Raji (cell line): Measurements from ENCODE around the gene MAIP1.

Source experiments
- POLR2A ChIP-seq: IDR thresholded peaks from 2 replicates; pipeline ENCODE4 v1.6.1; 2011; ENCODE audit warnings: low read depth, low read length, control low read depth; ENCODE audit not compliant: insufficient read depth

The MAIP1 gene

DNA sequence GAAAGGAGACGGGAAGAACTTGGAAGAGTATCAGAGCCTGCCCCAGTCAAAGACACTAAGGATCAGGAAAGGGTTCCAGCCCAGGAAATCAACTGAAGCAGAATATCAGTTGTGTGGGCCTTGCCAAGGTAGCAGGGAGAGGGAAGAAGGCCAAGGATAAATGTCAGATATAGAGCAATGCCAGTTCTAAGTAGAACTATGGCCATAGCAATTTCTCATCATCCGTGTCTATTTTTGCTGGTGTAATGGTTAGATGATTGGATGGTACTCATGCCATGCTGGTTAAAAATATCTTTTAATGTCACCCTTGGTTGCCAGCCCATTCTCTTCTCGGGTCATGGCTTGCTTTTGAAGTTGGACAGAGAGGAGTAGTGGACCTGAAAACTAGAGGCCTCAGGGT, 41.9 kb downstream of the MAIP1 start:
- no peak for TF ChIP-seq POLR2A

DNA sequence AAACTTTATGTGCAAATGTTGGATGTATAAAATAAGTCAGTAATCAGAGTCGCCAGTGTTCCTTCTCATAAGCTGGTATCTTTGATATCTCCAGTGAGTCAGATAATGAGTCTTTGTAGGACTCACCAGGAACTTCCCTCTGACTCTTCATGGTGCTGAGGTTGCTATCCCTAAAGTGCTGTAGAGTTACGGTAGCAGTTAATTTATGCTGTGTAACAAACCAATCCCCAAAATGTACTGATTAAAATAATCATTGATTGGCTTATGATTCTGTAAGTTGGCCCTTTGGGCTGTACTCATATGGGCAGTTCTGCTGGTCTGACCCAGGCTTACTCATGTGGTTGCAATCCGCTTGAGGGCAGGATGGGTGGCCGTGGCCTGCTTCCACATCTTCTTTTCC, 43.8 kb downstream of the MAIP1 start:
- no peak for TF ChIP-seq POLR2A

DNA sequence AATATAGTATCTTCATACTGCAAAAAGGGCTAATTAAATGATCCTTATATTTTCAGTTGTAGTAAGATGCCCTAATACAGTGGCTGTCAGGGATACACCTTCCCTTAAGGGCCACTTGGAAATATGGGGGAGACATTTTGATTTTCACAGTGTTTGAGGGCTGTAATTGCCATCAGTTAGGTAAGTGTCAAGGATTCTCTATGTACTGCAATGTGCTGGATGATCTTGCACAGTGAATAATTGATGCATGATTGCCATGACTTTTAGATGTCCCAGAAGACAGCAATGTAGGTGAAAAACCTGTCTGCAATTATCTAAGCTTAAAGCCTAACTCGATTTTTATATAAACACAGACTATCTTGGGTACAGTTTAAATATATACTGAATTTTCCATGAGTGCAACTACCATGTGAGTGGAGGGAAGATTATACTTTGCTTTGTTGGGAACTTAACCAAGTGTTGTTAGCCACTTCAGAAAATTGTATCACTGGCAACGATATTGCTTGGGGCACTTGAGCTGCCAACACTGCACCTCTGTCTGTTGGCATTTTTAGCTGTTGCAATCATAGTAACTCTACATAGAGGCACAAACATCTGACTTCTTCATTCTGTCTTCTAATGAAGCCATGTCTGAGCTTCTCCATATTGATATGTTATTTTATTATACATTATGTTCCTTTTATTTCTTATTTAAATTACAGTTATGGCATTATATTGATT, 45.2 kb downstream of the MAIP1 start:
- TF ChIP-seq POLR2A = no peak

DNA sequence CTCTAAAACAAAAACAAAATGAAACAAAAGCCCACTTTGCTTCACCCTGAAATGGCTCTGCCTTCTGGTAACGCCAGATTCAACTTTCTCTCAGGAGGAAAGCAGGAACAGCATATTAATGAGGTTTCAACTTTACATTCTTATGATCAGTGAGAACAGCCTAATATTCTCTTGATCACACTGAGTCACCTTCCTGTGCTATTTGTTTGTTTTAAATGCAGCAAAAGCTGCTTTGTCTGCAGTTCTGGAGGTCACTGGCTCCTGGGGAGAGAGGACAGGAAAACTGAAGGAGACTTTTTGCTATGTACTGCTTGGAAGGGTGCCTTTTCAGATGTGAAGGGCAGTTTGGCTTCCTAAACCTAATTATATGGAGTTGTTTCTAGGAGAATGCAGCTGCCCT, 48.1 kb downstream of the MAIP1 start:
- no peak for TF ChIP-seq POLR2A

DNA sequence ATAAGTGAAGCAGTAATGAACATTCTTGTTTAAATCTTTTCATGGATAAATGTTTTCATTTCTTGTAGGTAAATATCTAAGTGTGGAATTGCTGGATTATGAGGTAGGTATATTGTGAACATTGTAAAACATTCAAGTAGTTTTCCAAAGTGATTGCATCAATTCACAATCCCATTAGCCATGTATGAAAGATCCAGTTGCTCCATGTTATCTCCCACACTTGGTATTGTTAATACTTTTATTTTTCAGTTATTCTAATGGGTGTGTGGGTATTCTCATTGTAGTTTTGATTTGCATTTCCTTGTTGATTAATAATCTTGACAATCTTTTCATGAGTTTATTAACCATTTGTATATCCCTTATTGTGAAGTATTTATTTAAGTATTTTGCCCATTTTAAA, 50.3 kb downstream of the MAIP1 start:
- no peak for TF ChIP-seq POLR2A

DNA sequence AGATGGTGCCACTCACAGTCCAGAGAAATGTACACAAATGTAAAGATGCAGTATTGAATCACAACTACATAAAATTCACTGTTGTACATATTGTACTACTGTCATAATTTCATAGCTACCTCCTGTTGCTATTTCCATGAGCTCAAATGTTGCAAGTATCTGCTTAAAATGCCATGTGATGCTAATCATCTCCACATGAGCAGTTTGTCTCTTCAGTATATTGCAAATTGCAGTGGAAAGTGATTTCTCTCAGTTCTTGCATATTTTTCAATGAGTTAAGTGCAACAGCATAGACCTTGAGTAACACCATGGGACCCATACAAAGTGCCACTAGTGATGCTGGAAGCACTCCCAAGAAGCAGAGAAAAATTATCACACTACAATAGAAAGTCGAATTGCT, 51.9 kb downstream of the MAIP1 start:
- TF ChIP-seq POLR2A = no peak

DNA sequence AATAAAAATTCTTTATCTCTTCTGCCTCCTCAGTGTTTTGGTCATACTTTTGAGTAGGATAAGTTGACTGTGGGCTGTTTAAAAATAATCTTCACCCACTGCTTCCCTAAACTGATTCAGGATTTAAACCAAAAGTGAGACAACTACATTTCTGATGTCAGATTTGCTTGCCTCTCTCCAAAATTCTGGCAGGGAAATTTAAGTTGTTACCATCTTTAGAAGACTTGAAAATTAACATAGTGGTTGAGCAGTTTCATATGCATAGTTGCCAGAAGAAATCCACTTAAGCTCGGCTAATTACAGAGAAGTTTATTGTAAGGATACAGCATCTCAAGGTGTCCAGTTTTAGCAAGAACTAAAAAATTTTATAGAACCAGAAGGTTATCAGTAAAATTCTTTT, 57.0 kb downstream of the MAIP1 start:
- TF ChIP-seq POLR2A = no peak
